ENCODE results near the gene PSMB7. TPM values are rescaled to one million over a fixed set of nuclear protein-coding genes. Genes with fewer than 3 reads are reported as not detected.

Gene PSMB7
- total and polyA plus RNA-seq, 2 of the 4 experiments (the other 2 are of a cell fraction), result 340 to 430 TPM

GRCh38 chr9:124349267-124349666, 66.0 kb downstream of the PSMB7 start:
- H3K4me1 ChIP-seq (ENCODE audit: control insufficient read depth, insufficient read depth, low read length), result peaks cover 8% of the 10 kb centered on the region
- H3K9me3 ChIP-seq (ENCODE audit: control insufficient read depth, insufficient read depth, low read length), result no peaks in the 10 kb centered on the region
- no peak overlapping the region for H2BK120ac ChIP-seq (ENCODE audit: low read depth, low read length)
- no peak overlapping the region for H4K5ac ChIP-seq (ENCODE audit: low read depth, low read length)
- TF ChIP-seq BHLHE40 (IDR thresholded peaks at IDR 0.05; ENCODE audit: low read depth, low read length) (no peak), MAZ (IDR thresholded peaks at IDR 0.05; ENCODE audit: borderline replicate concordance, low read depth, low read length) (no peak), CTCF (conservative IDR thresholded peaks at IDR 0.05; ENCODE audit: low read depth, low read length) (no peak), RFX5 (IDR thresholded peaks at IDR 0.05; ENCODE audit: low read depth, low read length) (no peak), MAFK (IDR thresholded peaks at IDR 0.05; ENCODE audit: low read depth, low read length) (no peak), NFE2L2 (IDR thresholded peaks at IDR 0.05; ENCODE audit: low read depth, low read length) (no peak), RCOR1 (IDR thresholded peaks at IDR 0.05; ENCODE audit: insufficient replicate concordance, low read length) (no peak), POLR2A (IDR thresholded peaks at IDR 0.05; ENCODE audit: low read depth, low read length) (no peak), SMC3 (IDR thresholded peaks at IDR 0.05; ENCODE audit: low read depth, low read length) (no peak), USF2 (IDR thresholded peaks at IDR 0.05; ENCODE audit: low read depth, low read length) (no peak), MXI1 (IDR thresholded peaks at IDR 0.05; ENCODE audit: borderline replicate concordance, low read depth, low read length) (no peak), CEBPB (IDR thresholded peaks at IDR 0.05; ENCODE audit: low read depth, low read length) (no peak), CHD1 (IDR thresholded peaks at IDR 0.05; ENCODE audit: low read depth, low read length) (no peak), RAD21 (IDR thresholded peaks at IDR 0.05; ENCODE audit: low read length) (no peak), FOS (IDR thresholded peaks at IDR 0.05; ENCODE audit: low read depth, low read length) (no peak)
- TF ChIP-seq, protein P1, sequence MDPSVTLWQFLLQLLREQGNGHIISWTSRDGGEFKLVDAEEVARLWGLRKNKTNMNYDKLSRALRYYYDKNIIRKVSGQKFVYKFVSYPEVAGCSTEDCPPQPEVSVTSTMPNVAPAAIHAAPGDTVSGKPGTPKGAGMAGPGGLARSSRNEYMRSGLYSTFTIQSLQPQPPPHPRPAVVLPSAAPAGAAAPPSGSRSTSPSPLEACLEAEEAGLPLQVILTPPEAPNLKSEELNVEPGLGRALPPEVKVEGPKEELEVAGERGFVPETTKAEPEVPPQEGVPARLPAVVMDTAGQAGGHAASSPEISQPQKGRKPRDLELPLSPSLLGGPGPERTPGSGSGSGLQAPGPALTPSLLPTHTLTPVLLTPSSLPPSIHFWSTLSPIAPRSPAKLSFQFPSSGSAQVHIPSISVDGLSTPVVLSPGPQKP (IDR thresholded peaks at IDR 0.05; ENCODE audit: borderline replicate concordance, low read depth, low read length), result no peak
- peaks cover 15% of the 10 kb centered on the region for H3K9me1 ChIP-seq (ENCODE audit: insufficient read depth, low read length)
- CTCF ChIA-PET, result interaction anchor here (0.6 to 1.2 kb wide), 2 partner anchors 223 to 402 kb away, joined by 3 read pairs; no protein-coding TSS in a partner anchor
- no peak overlapping the region for H3K4me3 ChIP-seq (ENCODE audit: insufficient read depth, low read depth, low read length)
- no peak overlapping the region for H2AK5ac ChIP-seq (ENCODE audit: low read depth, low read length)
- no peak overlapping the region for H3K27ac ChIP-seq (ENCODE audit: insufficient read depth, low read length)
- H3K4me2 ChIP-seq (ENCODE audit: low read depth, low read length), result no peak overlapping the region
- no peak overlapping the region for H3K4ac ChIP-seq (ENCODE audit: low read depth, low read length)
- no peak overlapping the region for H3K23ac ChIP-seq (ENCODE audit: low read depth, low read length)
- in situ Hi-C loops (cut with MboI; ENCODE audit: low sequenced_read_pairs), result no loop called here
- WGBS, 2 experiments (ENCODE audit: extremely low coverage in 2 of 2, insufficient read length in 1 of 2), result 100% methylated on average over 1 of the region's 8 CpGs; no CpG with 5 or more reads in 1 of the 2 experiments
- peaks cover 23 to 78% of the 10 kb centered on the region in 2 experiments for H3K79me1 ChIP-seq (ENCODE audit: low read depth in 1 of 2, low read length in 2 of 2)
- dilution Hi-C loops (cut with HindIII; ENCODE audit: low sequenced_read_pairs, unreplicated experiment), result no loop called here
- POLR2A ChIA-PET (ENCODE audit: unreplicated experiment), result no interaction called here
- H4K8ac ChIP-seq (ENCODE audit: low read depth in 2 of 2, low read length in 2 of 2), result no peak overlapping the region
- H3K9ac ChIP-seq (ENCODE audit: low read depth, low read length), result no peak overlapping the region
- no peak overlapping the region for H4K91ac ChIP-seq (ENCODE audit: insufficient read depth, low read depth, low read length)
- peaks cover 91% of the 10 kb centered on the region for H3K36me3 ChIP-seq (ENCODE audit: control insufficient read depth, insufficient read depth, low read length)
- H2BK15ac ChIP-seq (ENCODE audit: low read depth, low read length), result no peak overlapping the region
- no peak for DNase-seq
- intact Hi-C loops (cut with micrococcal nuclease), result no loop called here
- H2BK20ac ChIP-seq (ENCODE audit: low read depth, low read length), result no peak overlapping the region
- no peak for ATAC-seq (ENCODE audit: low read depth)
- H3K56ac ChIP-seq (ENCODE audit: extremely low read depth, insufficient read depth, low read length), result no peak overlapping the region
- H2AFZ ChIP-seq (replicated peaks; ENCODE audit: low read length, poor library complexity), result no peak overlapping the region
- no peak overlapping the region for H2AK9ac ChIP-seq (replicated peaks; ENCODE audit: low read depth, low read length, poor library complexity)
- no TSS peak for BruUV-seq (replicated peaks)
- H4K20me1 ChIP-seq (ENCODE audit: insufficient read depth, low read length), result peaks cover 34% of the 10 kb centered on the region
- H3K27me3 ChIP-seq (ENCODE audit: control insufficient read depth, insufficient read depth, low read length), result no peaks in the 10 kb centered on the region
- H2BK5ac ChIP-seq (ENCODE audit: low read depth, low read length, poor library complexity, severe bottlenecking), result no peak overlapping the region
- no peak overlapping the region for H3K18ac ChIP-seq (ENCODE audit: low read depth, low read length)
- H3K14ac ChIP-seq (replicated peaks; ENCODE audit: low read depth, low read length), result no peak overlapping the region
